A673 (cell line): ENCODE measurements around the gene ADGRL3. TPM values are rescaled to one million over a fixed set of nuclear protein-coding genes. Genes with fewer than 3 reads are reported as not detected.

Experiments
- BruUV-seq: library from RNA; stranded (reverse); fragments of 400-500 nt; replicated peaks from 2 replicates; lab custom pipeline; 2021; lab: Mats Ljungman, UMichigan
- CTCF ChIA-PET: fragments of 300-600 bp; sonication (Branson Sonifier 250); formaldehyde crosslinking; loops from one replicate; lab custom pipeline; 2022; ENCODE audit warnings: antibody characterized with exemption; lab: Charles Lee
- POLR2A ChIA-PET: fragments of 300-600 bp; sonication (Branson Sonifier 250); formaldehyde crosslinking; loops from one replicate; lab custom pipeline; 2022; ENCODE audit warnings: antibody characterized with exemption; ENCODE audit not compliant: low non-redundant PET; lab: Charles Lee
- DNase-seq: peaks from one replicate; pipeline ENCODE4 v3.0.0-alpha.2; 2015; ENCODE audit warnings: low spot score
- H3K27ac ChIP-seq: fragments of 200-600 bp; sonication (generic); 2 replicates; pipeline ENCODE4 v1.5.1; 2016; ENCODE audit warnings: mixed run types, low read depth, mild to moderate bottlenecking, mixed read lengths, antibody characterized with exemption, low read length; ENCODE audit not compliant: poor library complexity, severe bottlenecking
- H3K27me3 ChIP-seq: fragments of 200-600 bp; sonication (generic); replicated peaks from 2 replicates; pipeline ENCODE4 v1.6.1; 2017; ENCODE audit warnings: mixed run types, low read depth, mild to moderate bottlenecking, mixed read lengths, antibody characterized with exemption, low read length; ENCODE audit not compliant: insufficient read depth, poor library complexity
- H3K36me3 ChIP-seq: fragments of 200-600 bp; sonication (generic); 2 replicates; pipeline ENCODE4 v1.6.1; 2016; ENCODE audit warnings: mixed run types, mild to moderate bottlenecking, mixed read lengths, antibody characterized with exemption, low read length; ENCODE audit not compliant: insufficient read depth, poor library complexity, severe bottlenecking
- H3K4me1 ChIP-seq: fragments of 200-600 bp; sonication (generic); 2 replicates; pipeline ENCODE4 v1.6.1; 2017; ENCODE audit warnings: mixed run types, mild to moderate bottlenecking, mixed read lengths, antibody characterized with exemption, low read length; ENCODE audit not compliant: insufficient read depth, poor library complexity, severe bottlenecking
- H3K4me3 ChIP-seq: fragments of 200-600 bp; sonication (generic); 2 replicates; pipeline ENCODE4 v1.5.1; 2016; ENCODE audit warnings: low read depth, mixed run types, mild to moderate bottlenecking, mixed read lengths, low read length; ENCODE audit not compliant: poor library complexity, severe bottlenecking
- H3K9me3 ChIP-seq: fragments of 200-600 bp; sonication (generic); 2 replicates; pipeline ENCODE4 v1.6.1; 2016; ENCODE audit warnings: mixed run types, low read depth, mild to moderate bottlenecking, mixed read lengths, antibody characterized with exemption, low read length; ENCODE audit not compliant: poor library complexity, severe bottlenecking
- EZH2 ChIP-seq: fragments of 200-600 bp; sonication (generic); IDR thresholded peaks from 2 replicates; pipeline ENCODE4 v1.6.1; 2017; ENCODE audit warnings: borderline replicate concordance, low read depth, mild to moderate bottlenecking, mixed read lengths, antibody characterized with exemption, low read length; ENCODE audit not compliant: poor library complexity, severe bottlenecking
- intact Hi-C: fragments of 100-400 bp; cut with micrococcal nuclease; formaldehyde crosslinking; loops from one replicate; pipeline ENCODE4 v1.10.0; 2022; ENCODE audit not compliant: unreplicated experiment
- total RNA-seq: library from RNA; stranded (reverse); gene quantifications from 2 replicates; pipeline ENCODE4 v1.2.3, GENCODE V29; 2021
- TF ChIP-seq, protein P1 (sequence below): fragments of 300-800, 200-600 bp; sonication (generic); conservative IDR thresholded peaks from 2 replicates; pipeline ENCODE4 v1.5.1; 2017; ENCODE audit warnings: low read depth, mild to moderate bottlenecking, antibody characterized with exemption, low read length, moderate library complexity, mixed read lengths

ADGRL3 gene
- total RNA-seq, 1 experiment from 2014 or later, result not detected

DNA sequence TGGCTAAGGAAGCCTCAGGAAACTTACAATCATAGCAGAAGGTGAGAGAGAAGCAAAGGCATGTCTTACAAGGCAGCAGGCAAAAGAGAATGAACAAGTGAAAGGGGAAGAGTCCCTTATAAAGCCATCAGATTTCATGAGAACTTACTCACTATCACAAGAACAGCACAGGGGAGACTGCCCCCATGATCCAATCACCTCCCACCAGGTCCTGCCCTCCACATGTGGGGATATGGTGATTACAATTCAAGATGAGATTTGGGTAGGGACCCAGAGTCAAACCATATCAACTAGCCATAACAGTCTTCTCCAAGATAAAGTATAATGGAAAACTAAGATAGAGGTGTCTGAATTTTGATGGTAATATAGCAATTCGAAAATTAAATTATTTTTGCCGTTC, 534.3 kb downstream of the ADGRL3 start:
- Histone ChIP-seq H3K27me3 (no peaks in the 10 kb centered on the region), H3K4me1 (no peaks in the 10 kb centered on the region), H3K4me3 (no peak overlapping the region), H3K36me3 (no peaks in the 10 kb centered on the region), H3K9me3 (no peaks in the 10 kb centered on the region), H3K27ac (no peak overlapping the region)
- no peak for TF ChIP-seq EZH2
- TF ChIP-seq, protein P1, sequence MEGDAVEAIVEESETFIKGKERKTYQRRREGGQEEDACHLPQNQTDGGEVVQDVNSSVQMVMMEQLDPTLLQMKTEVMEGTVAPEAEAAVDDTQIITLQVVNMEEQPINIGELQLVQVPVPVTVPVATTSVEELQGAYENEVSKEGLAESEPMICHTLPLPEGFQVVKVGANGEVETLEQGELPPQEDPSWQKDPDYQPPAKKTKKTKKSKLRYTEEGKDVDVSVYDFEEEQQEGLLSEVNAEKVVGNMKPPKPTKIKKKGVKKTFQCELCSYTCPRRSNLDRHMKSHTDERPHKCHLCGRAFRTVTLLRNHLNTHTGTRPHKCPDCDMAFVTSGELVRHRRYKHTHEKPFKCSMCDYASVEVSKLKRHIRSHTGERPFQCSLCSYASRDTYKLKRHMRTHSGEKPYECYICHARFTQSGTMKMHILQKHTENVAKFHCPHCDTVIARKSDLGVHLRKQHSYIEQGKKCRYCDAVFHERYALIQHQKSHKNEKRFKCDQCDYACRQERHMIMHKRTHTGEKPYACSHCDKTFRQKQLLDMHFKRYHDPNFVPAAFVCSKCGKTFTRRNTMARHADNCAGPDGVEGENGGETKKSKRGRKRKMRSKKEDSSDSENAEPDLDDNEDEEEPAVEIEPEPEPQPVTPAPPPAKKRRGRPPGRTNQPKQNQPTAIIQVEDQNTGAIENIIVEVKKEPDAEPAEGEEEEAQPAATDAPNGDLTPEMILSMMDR, result no peak
- CTCF ChIA-PET, result no interaction called here
- intact Hi-C loops, result no loop called here
- POLR2A ChIA-PET, result no interaction called here
- no TSS peak for BruUV-seq
- no peak for DNase-seq

DNA sequence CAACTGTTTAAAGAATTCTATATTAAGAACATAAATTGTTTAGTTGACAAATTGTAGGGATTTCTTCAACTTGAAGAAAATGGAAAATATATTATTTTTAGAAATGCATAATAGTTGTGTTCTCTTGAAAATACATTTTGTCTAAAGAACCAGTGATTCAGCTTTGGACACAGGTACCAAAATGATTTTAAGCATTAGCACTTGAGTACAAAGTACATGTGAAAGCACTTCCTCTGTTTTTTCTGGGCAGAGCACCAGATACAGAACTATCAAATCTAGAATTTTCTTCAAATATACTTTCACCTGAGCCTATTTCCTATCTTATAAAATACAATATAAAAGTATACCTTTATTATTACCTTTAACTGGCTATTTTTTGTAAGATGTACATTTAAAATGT, 539.8 kb downstream of the ADGRL3 start:
- intact Hi-C loops, result no loop called here
- DNase-seq, result no peak
- no peak overlapping the region for H3K27ac ChIP-seq
- ChIA-PET POLR2A (no interaction called here), CTCF (no interaction called here)
- H3K36me3 ChIP-seq, result no peaks in the 10 kb centered on the region
- no peaks in the 10 kb centered on the region for H3K27me3 ChIP-seq
- no peak overlapping the region for H3K4me3 ChIP-seq
- no peaks in the 10 kb centered on the region for H3K4me1 ChIP-seq
- no TSS peak for BruUV-seq
- H3K9me3 ChIP-seq, result no peaks in the 10 kb centered on the region
- TF ChIP-seq EZH2, result no peak
- TF ChIP-seq, protein P1, result no peak

DNA sequence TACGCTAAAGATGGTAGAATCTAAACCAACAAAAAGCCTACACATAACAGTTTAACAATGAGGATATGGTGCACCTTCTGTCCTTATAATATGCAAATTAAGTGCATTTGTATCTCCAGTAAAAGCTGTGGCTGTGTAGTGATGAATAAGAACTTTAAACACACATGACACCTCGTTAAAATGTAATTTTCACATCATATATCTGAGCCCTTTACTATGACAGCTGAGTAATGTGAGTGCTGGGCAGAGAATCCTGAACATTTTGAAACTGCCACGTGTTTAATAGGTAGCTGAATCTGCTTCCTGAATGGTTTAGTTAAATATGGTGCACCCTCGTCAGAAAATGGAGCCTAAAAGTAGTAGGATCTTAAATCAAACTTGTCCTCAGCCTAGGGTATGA, 540.8 kb downstream of the ADGRL3 start:
- no TSS peak for BruUV-seq
- H3K4me3 ChIP-seq, result no peak overlapping the region
- no peak for TF ChIP-seq EZH2
- TF ChIP-seq, protein P1, result no peak
- intact Hi-C loops, result no loop called here
- H3K27me3 ChIP-seq, result no peaks in the 10 kb centered on the region
- POLR2A ChIA-PET, result no interaction called here
- no peak overlapping the region for H3K27ac ChIP-seq
- H3K9me3 ChIP-seq, result no peaks in the 10 kb centered on the region
- no peak for DNase-seq
- no peaks in the 10 kb centered on the region for H3K4me1 ChIP-seq
- H3K36me3 ChIP-seq, result no peaks in the 10 kb centered on the region
- CTCF ChIA-PET, result no interaction called here
